Neutrophil (primary cell): ENCODE results near the gene CENPX.

Experiments
- H3K27ac ChIP-seq: fragments of 200-600 bp; sonication (generic); 2 replicates; pipeline ENCODE4 v1.5.1; 2016; ENCODE audit warnings: mild to moderate bottlenecking, moderate library complexity
- H3K27me3 ChIP-seq: fragments of 200-600 bp; sonication (generic); 2 replicates; pipeline ENCODE4 v1.6.0; 2016; ENCODE audit warnings: mild to moderate bottlenecking
- H3K36me3 ChIP-seq: fragments of 200-600 bp; sonication (generic); 2 replicates; pipeline ENCODE4 v1.5.1; 2017
- H3K4me1 ChIP-seq, 2 experiments: fragments of 200-600 bp in 1 of 2; sonication (generic) in 1 of 2; 1 replicate in 1 of 2; 2 replicates in 1 of 2; pipeline versions ENCODE4 v1.5.1 to v1.6.1; 2013 to 2016; ENCODE audit warnings: low read depth in 1 of 2, low read length in 1 of 2, mild to moderate bottlenecking in 1 of 2, moderate library complexity in 1 of 2; ENCODE audit not compliant: control insufficient read depth in 1 of 2, insufficient read depth in 1 of 2
- H3K4me3 ChIP-seq, 2 experiments: fragments of 200-600 bp in 1 of 2; sonication (generic) in 1 of 2; 1 replicate in 1 of 2; 2 replicates in 1 of 2; pipeline ENCODE4 v1.5.1; 2013 to 2016; ENCODE audit warnings: low read depth in 1 of 2, low read length in 1 of 2, mild to moderate bottlenecking in 1 of 2, moderate library complexity in 1 of 2
- H3K9me3 ChIP-seq: fragments of 200-600 bp; sonication (generic); 2 replicates; pipeline ENCODE4 v1.5.1; 2016
- CTCF ChIP-seq: fragments of 200-600 bp; sonication (generic); IDR thresholded peaks from 2 replicates; pipeline ENCODE4 v1.5.1; 2016; ENCODE audit warnings: antibody characterized with exemption

CENPX gene

GRCh38 chr17:82055965-82056728, 33.5 kb upstream of the CENPX start:
- Histone ChIP-seq H3K4me1 (peaks cover 9 to 13% of the 10 kb centered on the region in 2 experiments), H3K36me3 (peaks cover 76% of the 10 kb centered on the region), H3K9me3 (no peaks in the 10 kb centered on the region), H3K27ac (no peak overlapping the region), H3K27me3 (no peaks in the 10 kb centered on the region), H3K4me3 (no peak overlapping the region)
- no peak for TF ChIP-seq CTCF

GRCh38 chr17:82055023-82055964, 32.6 kb upstream of the CENPX start:
- Histone ChIP-seq H3K27ac (no peak overlapping the region), H3K36me3 (peaks cover 67% of the 10 kb centered on the region), H3K4me1 (peaks cover 15 to 21% of the 10 kb centered on the region in 2 experiments), H3K27me3 (no peaks in the 10 kb centered on the region), H3K9me3 (no peaks in the 10 kb centered on the region), H3K4me3 (no peak overlapping the region)
- TF ChIP-seq CTCF = no peak

GRCh38 chr17:82054351-82055022, 31.8 kb upstream of the CENPX start:
- no peaks in the 10 kb centered on the region for H3K9me3 ChIP-seq
- TF ChIP-seq CTCF = no peak
- H3K4me3 ChIP-seq = no peak overlapping the region
- peaks cover 15 to 21% of the 10 kb centered on the region in 2 experiments for H3K4me1 ChIP-seq
- H3K27ac ChIP-seq = no peak overlapping the region
- H3K36me3 ChIP-seq = peaks cover 63% of the 10 kb centered on the region
- no peaks in the 10 kb centered on the region for H3K27me3 ChIP-seq

GRCh38 chr17:82053556-82054263, 31.0 kb upstream of the CENPX start:
- peaks cover 15 to 21% of the 10 kb centered on the region in 2 experiments for H3K4me1 ChIP-seq
- H3K36me3 ChIP-seq = peaks cover 62% of the 10 kb centered on the region
- no peak overlapping the region for H3K4me3 ChIP-seq
- no peaks in the 10 kb centered on the region for H3K27me3 ChIP-seq
- no peak overlapping the region for H3K27ac ChIP-seq
- no peaks in the 10 kb centered on the region for H3K9me3 ChIP-seq
- no peak for TF ChIP-seq CTCF

GRCh38 chr17:82053130-82053529, 30.5 kb upstream of the CENPX start:
- Histone ChIP-seq H3K4me3 (no peak overlapping the region), H3K27me3 (no peaks in the 10 kb centered on the region), H3K9me3 (no peaks in the 10 kb centered on the region), H3K4me1 (peaks cover 15 to 21% of the 10 kb centered on the region in 2 experiments), H3K36me3 (peaks cover 62% of the 10 kb centered on the region), H3K27ac (no peak overlapping the region)
- no peak for TF ChIP-seq CTCF
